Hepatocyte (in vitro differentiated cells): ENCODE measurements around the gene SERPINH1.

Experiments
- EZH2 ChIP-seq: fragments of 200-600 bp; sonication (generic); IDR thresholded peaks from 2 replicates; pipeline ENCODE4 v1.6.1; 2016; ENCODE audit warnings: antibody characterized with exemption, mild to moderate bottlenecking, borderline replicate concordance
- EZH2phosphoT487 ChIP-seq: fragments of 200-600 bp; sonication (generic); IDR thresholded peaks from one replicate; pipeline ENCODE4 v1.6.1; 2018; ENCODE audit warnings: antibody characterized with exemption, mild to moderate bottlenecking, low read depth, moderate library complexity; ENCODE audit not compliant: unreplicated experiment, severe bottlenecking
- TF ChIP-seq, protein P1 (sequence below): fragments of 200-600 bp; sonication (generic); IDR thresholded peaks from 2 replicates; pipeline ENCODE4 v1.5.1; 2016; ENCODE audit warnings: antibody characterized with exemption, mild to moderate bottlenecking; ENCODE audit not compliant: poor library complexity

GRCh38 chr11:75578977-75579376 is 16.9 kb downstream of the SERPINH1 start:
- TF ChIP-seq, protein P1, sequence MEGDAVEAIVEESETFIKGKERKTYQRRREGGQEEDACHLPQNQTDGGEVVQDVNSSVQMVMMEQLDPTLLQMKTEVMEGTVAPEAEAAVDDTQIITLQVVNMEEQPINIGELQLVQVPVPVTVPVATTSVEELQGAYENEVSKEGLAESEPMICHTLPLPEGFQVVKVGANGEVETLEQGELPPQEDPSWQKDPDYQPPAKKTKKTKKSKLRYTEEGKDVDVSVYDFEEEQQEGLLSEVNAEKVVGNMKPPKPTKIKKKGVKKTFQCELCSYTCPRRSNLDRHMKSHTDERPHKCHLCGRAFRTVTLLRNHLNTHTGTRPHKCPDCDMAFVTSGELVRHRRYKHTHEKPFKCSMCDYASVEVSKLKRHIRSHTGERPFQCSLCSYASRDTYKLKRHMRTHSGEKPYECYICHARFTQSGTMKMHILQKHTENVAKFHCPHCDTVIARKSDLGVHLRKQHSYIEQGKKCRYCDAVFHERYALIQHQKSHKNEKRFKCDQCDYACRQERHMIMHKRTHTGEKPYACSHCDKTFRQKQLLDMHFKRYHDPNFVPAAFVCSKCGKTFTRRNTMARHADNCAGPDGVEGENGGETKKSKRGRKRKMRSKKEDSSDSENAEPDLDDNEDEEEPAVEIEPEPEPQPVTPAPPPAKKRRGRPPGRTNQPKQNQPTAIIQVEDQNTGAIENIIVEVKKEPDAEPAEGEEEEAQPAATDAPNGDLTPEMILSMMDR: no peak
- TF ChIP-seq EZH2phosphoT487 (no peak), EZH2 (no peak)
